GM19463 (cell line): Measurements from ENCODE around the gene RBMX.
"Not testable (repeated sequence)": the region's sequence is repeated elsewhere in the genome, so short reads cannot be mapped to it uniquely, and the experiment has no call there.

Experiments used
- ATAC-seq: cut with Tn5 transposase; IDR thresholded peaks from one replicate; pipeline ENCODE4 v1.9.1; 2021; ENCODE audit warnings: mild to moderate bottlenecking, moderate library complexity; ENCODE audit not compliant: unreplicated experiment

The RBMX gene

DNA sequence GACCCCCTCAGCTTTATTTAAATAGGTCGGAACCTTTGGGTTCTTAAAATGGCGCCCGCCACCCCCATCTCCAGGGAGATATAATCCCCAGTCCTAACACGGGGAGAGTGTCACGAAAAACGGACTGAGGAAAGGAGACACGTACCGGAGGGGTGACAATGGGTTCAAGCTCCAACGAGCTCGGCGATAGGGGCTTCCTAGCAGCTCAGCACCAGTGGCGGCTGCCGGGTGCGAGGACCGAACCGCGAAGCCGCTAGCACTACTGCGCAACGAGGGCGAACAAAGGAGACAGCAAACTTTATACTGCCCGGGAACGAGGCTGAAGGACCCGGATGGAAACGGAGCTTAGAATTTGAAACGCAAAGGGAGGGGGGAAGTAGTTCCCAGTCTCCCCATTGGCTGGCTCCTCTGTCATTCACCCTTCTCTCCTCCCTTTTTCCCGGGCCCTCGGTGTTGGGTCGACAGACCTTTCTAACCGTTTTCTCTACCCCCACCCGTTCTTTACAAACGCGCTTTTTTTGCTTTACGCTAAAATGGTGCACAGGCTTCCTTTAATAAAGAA is at the start of gene RBMX:
TSS of gene RBMX (minus strand) at position 274 of the 562 bp plus-strand sequence. CDS start 1,298 bp downstream, outside the sequence.
- peak; percentile 93 for ATAC-seq

DNA sequence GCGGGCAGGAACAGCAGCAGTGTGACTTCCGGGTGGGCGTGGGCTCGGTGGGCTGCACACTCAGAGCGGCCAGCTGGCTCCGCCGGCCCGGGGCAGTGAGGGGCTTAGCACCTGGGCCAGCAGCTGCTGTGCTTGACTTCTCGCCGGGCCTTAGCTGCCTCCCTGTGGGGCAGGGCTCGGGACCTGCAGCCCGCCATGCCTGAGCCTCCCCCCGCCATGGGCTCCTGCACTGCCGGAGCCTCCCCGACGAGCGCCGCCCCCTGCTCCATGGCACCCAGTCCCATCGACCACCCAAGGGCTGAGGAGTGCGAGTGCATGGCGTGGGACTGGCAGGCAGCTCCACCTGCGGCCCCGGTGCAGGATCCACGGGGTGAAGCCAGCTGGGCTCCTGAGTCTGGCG is 40.9 kb upstream of the RBMX start:
- ATAC-seq, result not testable (repeated sequence)

DNA sequence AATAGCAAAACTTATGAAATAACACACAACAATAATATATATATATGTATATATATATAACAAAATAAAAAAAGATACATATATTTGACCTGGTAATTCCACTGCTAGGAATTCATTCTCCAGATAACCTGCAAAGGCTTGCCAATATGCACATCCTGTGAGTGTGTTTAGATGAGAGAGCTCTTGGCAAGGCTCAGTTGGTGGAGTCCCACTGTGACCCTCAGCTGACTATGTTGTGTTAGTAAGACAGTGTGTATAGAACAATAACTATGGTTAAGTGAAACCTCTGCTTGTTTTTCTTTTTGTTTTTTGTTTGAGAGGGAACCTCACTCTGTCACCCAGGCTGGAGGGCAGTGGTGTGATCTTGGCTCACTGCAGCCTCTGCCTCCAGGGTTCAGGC is 39.5 kb upstream of the RBMX start:
- ATAC-seq, result no peak

DNA sequence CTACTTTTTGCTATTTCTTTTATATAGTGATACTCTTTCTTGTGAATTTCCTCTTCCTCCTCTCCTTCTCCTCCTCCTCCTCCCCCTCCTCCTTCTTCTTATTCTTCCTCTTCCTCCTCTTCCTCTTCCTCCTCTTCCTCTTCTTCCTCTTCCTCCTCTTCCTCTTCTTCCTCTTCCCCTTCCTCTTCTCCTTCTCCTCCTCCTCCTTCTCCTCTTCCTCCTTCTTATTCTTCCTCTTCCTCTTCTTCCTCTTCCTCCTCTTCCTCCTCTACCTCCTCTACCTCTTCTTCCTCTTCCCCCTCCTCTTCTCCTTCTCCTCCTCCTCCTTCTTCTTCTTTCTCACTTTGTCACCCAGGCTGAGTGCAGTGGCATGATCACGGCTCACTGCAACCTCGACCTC is 36.3 kb upstream of the RBMX start:
- no peak for ATAC-seq

DNA sequence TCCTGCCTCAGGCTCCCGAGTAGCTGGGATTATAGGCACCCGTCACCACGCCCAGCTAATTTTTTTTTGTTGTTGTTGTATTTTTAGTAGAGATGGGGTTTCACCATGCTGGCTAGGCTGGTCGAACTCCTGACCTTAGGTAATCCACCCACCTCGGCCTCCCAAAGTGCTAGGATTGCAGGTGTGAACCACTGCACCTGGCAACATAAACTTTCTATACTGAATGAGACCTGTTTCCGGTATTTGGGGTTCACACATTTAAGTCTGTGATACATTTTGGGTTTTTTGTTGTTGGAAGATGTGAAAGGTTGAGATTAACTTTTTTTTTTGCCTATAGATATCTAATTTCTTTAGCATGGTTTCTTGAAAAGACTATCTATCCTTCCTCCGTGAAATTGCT is 31.1 kb upstream of the RBMX start:
- ATAC-seq, result not testable (repeated sequence)

DNA sequence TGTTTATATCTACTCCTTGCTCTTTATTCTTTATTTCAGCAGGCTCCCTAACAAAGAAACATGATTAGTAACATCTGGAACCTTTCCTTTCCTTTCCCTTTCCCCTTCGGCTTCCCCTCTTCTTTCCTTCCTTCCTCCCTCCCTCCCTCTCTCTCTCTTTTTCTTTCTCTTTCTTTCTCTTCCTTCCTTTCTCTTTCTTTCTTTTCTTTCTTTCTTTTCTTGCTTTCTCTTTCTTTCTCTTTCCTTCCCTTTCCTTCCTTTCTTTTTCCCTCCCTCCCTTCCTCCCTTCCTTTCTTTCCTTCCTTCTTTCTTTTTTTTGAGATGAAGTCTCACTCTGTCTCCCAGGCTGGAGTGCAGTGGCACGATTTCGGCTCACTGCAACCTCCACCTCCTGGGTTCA is 30.7 kb upstream of the RBMX start:
- ATAC-seq, result no peak

DNA sequence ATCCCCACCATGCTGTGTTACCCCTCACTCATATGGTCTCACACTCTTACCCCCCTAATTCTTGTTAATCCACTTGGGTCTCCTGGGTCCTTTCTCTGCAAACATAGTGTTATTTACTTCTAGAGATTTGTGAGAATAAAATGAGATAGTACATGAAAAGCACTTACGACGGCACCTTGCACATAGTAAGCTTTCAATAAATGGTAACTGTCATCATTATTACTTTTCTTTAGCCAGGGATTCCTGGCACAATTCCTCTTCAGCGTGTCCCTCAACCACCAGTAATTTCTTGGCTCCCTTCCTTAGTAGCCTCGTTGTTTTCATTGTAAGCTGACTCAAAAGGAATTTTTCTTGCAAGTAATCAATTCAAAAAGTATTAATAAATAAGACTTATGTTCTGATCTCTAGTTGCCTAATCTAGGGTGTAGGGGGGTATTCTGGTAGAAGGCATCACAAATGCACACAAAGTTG is 30.1 kb upstream of the RBMX start:
- ATAC-seq, result no peak

DNA sequence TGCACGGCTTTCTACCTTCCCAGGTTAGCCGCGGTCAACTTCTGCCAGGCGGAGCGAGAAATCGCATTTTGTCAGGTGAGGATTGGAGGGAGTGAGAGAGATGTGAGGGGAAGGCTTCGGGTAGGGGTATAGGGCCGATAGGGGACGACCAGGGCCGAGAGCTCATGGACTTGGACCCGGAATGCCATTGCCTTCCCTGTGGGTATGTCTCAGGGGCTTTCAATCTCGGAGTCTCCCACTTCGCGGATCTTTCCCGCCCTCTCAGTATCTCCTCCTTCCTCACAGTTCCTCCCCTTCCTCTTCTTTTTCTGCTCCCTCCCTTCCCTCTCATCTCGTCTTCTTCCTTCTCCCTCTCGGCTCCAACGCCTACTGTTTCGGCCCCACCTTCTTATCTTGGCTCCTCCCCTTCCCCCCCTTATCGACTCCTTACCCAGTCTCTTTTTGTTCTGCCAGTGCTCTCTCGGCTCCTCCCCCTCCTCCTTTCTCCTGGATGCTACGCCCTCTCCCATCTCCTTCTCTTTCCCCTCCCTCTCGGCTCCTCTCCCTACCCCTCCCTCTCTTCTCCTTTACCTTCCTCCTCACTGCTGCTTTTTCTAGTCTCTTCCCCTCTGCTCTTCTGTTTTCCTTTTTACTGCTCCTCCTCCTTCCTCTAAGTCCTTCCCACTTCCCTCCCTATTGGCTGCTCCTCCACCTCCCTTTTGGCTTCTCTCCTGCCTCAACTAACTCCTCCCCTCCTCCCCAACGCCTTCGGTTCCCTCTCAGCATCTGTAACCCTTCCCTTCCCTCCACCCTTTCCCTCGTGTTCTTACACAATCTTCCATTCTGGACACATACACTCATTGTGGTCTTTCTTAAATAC is 29.4 kb upstream of the RBMX start:
- ATAC-seq, result peak; percentile 59

DNA sequence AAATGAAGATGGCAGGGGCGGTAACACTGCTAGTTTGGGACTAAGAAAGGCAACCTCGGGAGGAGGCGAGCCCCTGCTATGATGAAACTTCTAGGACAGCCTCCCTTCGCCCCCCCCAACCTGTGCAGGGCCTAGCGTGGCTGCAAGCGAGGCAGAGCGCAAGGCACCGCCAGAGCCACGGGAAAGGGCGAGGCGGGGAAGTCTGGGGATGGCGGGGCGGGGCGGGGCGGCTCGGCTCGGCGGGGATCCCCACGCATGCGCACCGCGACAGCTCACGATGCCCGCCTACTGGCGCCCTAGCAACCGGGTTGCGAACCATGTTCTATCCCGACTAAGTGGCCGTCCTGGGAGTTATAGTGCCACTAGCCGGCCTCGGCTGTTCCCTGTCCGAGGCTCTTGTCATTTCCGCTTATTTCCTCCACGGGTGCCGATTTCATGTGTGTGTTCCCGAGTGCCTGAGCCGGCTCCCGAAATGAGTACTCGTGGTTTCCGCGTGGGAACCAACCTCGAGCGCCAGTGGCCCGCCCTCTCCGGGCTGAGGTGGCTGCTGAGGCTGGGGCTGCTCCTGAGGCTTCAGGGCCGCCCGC is 28.7 kb upstream of the RBMX start:
- ATAC-seq, result peak; percentile 61

DNA sequence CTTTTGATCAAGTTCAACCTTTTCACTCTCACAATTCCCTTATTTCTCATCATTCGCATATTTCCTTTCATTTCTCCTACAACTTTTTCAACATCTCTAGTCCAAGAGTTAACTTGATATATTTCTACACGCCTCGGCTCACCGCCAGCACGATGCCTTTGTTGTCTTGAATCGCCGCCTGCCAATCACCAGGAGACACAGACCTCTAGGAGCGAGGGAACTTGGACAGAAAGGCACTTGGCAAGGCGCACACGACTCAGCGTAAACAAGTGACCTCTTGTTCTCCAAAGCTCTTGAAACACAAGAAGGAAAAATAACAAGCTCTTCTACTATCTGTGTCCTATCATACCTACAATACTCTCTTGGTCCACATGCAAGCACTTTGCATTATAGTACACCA is 27.1 kb upstream of the RBMX start:
- ATAC-seq, result no peak

DNA sequence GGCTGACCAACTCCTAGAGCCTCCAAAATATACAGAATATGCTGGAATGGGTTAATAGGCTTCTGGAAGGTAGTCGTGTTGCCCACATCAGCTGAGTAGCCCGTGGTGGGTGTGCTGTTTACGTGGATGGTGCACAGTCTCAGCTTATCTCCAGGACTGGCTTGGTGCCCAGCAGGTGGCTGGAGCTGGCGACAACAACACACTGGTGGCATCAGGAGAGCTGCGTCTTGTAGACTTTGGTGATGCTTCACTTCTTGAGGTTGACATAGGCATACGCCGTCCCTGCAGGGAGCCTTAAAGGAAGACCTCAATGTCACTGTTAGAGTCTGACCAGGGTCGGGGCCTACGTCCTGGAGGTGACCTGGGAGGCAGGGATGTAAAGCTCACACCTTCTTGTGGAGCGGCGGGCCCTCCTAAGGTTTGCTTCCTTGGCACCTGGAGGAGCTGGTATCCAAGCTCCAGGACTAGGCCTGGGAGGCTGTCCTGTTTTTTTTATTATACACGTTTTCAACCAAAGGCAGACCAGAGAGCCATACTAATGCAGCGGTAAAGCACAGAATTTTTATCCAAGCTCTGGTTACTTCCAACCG is 26.5 kb upstream of the RBMX start:
- no peak for ATAC-seq

DNA sequence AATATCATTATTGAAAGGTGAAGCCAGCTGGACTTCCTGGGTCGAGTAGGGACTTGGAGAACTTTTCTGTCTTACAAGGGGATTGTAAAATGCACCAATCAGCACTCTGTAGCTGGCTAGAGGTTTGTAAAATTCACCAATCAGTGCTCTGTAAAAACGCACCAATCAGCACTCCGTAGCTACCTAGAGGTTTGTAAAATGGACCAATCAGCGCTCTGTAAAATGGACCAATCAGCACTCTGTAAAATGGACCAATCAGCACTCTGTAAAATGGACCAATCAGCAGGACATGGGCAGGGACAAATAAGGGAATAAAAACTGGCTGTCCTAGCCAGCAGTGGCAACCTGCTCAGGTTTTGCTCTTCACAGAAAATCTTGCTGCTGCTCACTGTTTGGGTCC is 23.5 kb upstream of the RBMX start:
- ATAC-seq, result not testable (repeated sequence)

DNA sequence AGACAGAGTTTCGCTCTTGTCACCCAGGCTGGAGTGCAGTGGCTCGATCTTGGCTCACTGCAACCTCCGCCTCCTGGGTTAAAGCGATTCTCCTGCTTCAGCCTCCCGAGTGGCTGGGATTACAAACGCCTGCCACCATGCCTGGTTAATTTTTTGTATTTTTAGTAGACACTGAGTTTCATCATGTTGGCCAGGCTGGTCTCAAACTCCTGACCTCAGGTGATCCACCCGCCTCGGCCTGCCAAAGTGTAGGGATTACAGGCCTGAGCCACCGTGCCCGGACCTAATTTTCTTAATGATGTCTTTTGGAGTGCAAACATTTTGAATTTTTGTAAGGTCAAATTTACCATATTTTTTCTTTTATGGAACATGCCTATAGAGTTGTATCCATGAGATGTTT is 19.5 kb upstream of the RBMX start:
- not testable (repeated sequence) for ATAC-seq

DNA sequence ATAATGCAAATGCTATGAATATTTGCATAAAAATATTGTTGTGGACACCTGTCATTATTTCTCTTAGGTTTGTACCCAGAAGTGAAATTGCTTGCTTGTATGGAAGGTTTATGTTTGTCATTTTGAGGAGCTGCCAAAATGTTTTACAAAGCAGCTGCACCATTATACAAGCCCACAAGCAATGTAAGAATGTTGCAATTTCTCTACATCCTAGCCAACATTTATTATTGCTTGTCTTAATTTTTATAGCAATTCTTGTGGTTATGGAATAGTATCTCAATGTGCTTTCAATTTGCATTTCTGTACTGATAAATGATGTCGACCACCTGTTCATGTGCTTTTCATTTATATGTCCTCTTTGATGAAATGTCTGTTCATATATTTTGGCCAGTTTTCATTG is 18.7 kb upstream of the RBMX start:
- no peak for ATAC-seq

DNA sequence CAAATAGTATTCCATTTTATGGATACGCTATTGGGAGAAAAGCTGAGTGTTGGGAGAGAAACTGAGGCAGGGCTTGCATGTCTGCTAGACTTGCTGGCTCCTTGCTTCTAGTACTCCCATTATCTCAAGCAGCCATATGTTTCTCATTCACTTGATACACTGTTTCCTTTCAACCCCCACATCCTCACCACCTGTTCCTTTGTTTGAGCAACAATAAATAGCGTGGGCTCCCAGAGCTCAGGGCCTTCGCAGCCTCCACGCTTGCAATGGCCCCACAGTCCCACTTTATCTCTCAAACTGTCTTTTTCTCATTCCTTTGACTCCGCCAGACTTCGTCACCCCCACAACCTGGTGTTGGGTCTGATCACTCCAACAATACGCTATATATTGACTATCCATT is 18.2 kb upstream of the RBMX start:
- ATAC-seq, result not testable (repeated sequence)

DNA sequence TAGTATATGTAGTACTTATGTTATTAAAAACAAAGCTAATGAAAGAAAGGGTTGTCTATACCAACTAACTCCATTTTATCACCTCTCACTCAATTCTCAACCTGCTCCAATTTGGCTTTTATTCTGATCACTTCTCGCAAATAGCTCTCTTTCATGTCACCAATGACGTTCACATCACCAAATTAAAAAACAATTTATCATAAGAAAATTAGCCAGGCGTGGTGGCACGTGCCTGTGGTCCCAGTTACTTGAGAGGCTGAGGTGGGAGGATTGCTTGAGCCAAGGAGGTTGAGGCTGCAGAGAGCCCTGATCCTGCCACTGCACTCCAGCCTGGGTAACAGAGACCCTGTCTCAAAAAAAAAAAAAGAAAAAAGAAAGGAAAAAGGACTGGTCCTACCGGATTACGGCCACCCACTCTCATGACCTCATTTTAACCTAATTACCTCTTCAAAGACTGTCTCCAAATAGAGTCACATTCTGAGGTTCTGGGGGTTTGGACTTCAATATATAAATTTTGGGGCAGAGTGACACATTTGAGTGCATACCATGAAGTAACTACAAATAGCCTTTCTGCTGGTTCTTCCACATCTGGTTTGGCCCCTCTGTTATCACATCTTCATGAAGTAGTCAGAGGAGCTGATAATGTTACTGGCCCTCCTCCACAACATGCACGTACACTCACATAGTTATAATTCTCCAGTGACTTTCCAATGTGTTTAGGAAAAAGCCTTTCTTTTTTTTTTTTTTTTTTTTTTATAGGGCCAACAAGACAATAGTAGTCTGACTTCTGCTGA is 15.8 kb upstream of the RBMX start:
- ATAC-seq, result no peak

DNA sequence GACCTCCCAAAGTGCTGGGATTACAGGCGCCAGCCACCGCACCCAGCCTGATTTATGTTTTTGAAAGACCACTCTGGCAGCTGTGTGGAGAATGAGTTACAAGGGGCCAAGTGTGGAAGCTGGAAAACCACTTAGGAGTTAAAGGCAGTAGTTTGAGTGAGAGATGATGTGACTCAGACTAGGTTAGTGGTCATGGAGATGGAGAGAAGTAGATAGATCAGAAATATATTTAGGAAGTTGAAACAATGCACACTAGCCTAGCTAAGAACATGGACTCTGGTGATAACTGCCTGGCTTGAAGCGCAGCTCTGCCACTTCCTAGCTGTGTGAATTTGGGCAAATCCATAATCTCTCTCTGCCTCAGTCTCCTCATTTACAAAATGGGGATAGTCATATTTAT is 11.9 kb upstream of the RBMX start:
- no peak for ATAC-seq

DNA sequence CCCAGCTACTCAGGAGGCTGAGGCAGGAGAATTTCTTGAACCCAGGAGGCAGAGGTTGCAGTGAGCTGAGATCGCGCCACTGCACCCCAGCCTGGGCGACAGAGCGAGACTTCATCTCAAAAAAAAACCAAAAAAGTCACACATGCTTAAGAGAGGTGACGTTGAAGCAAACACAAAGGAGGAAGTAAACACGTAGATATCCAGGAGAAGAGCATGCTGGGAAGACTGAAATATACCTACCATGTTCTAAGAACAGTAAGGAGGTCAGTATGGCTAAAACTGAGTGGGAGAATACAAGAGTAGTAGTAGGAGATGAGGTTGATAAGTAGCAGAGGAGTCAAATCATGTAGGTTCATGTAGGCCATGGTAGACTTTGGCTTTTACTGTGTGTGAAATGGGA is 10.1 kb upstream of the RBMX start:
- ATAC-seq, result not testable (repeated sequence)

DNA sequence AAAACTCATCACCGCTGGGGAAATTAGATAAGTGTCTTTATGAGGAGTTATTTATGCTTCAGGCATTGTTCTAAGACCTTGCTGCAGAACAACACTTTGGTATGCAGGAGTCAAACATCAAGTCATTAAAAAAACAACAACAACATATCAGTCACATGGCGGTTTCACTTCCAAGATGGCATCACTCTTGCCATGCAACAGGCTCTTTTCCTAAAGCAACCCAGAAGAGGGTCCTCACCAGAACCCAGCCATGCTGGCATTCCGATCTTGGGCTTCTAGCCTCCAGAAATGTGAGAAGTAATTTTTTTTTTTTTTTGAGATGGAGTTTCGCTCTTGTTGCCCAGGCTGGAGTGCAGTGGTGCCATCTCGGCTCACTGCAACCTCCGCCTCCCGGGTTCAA is 8.7 kb upstream of the RBMX start:
- no peak for ATAC-seq

DNA sequence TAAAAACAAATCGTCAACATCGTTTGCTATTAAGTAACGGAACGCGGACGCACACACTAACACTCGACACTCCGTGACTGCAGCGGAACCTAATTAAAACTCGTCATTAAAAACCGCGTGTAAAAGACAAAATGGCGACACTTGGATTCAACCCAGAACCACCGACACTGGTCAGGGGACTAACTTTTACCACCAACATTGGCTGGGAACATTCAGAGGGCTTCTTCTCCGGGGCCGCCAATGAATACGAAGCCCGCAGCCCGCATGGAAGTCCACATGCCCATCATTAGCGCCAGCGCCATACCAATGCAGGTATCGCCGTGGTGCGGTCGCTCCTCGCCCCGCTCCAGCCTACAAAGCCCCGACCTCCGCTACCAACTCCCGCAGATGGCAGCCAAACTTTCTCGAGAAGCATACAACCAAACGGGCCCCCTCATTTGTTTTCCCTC is 498 bp downstream of the RBMX start:
- ATAC-seq, result peak; percentile 6
